K562 (cell line): ENCODE measurements around the gene C4orf51. TPM values are rescaled to one million over a fixed set of nuclear protein-coding genes. Genes with fewer than 3 reads are reported as not detected.

Experiments
- L3MBTL2 ChIP-seq: fragments of 450-650 bp; IDR thresholded peaks from 2 replicates; pipeline ENCODE4 v1.6.1; 2016; ENCODE audit warnings: mild to moderate bottlenecking, moderate library complexity
- polyA plus RNA-seq, 8 experiments: library from polyadenylated mRNA; depleted of rRNA in 4 of 8; stranded (reverse) in 5 of 8; unstranded in 3 of 8; fragments of >200 nt; fragmentation: Nextera tagmentation in 2 of 8; fragmentation: Illumina TruSeq in 1 of 8; extraction: Ambion mirVana in 2 of 8; extraction: Trizol in 1 of 8; gene quantifications; 2 replicates each; pipeline versions ENCODE4 v1.2.1 to v1.2.3, GENCODE V29; 2011 to 2014; ENCODE audit warnings: inconsistent platforms in 1 of 8, missing spikeins in 1 of 8
- total RNA-seq, 7 experiments: library from RNA; depleted of rRNA in 6 of 7; stranded (reverse); fragments of >200 nt in 6 of 7; fragmentation: Illumina TruSeq in 2 of 7; extraction: Trizol in 2 of 7; gene quantifications; 2 replicates each; pipeline versions ENCODE4 v1.2.1 to v1.2.3, GENCODE V29; 2011 to 2021; ENCODE audit warnings: low replicate concordance in 1 of 7
- TF ChIP-seq, protein P1 (sequence below), 2 experiments: fragments of 450-650 bp in 1 of 2; sonication (generic) in 1 of 2; formaldehyde crosslinking in 1 of 2; IDR thresholded peaks; 2 replicates each; pipeline versions ENCODE4 v1.7.1 to v1.9.0; 2016 to 2022; ENCODE audit warnings: inconsistent platforms in 1 of 2, mild to moderate bottlenecking in 1 of 2, missing genetic modification reagents in 1 of 2

C4orf51 gene
- total and polyA plus RNA-seq, 9 of the 15 experiments (the other 6 are each of a cell fraction or from before 2014, with no cell fraction given) = not detected

DNA sequence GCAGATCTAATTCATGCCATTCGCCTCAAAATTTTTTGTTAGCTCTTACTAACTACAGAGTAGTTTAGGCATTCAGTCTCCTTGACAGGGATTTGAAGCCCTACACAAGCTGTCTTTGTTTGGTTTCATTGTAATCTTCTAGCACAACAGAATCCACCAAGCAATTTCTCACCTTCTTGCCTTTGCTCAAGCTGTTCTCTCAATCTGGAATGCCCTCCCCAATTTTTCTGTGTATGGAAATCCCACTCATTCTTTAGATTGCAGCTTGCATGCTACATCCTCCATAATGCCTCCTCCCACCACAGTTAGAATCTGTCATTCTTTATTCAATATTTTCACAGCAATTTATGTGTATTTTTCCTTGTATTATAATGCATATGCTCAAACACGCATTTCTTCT, 63.7 kb downstream of the C4orf51 start (continued):
- TF ChIP-seq, protein P1, sequence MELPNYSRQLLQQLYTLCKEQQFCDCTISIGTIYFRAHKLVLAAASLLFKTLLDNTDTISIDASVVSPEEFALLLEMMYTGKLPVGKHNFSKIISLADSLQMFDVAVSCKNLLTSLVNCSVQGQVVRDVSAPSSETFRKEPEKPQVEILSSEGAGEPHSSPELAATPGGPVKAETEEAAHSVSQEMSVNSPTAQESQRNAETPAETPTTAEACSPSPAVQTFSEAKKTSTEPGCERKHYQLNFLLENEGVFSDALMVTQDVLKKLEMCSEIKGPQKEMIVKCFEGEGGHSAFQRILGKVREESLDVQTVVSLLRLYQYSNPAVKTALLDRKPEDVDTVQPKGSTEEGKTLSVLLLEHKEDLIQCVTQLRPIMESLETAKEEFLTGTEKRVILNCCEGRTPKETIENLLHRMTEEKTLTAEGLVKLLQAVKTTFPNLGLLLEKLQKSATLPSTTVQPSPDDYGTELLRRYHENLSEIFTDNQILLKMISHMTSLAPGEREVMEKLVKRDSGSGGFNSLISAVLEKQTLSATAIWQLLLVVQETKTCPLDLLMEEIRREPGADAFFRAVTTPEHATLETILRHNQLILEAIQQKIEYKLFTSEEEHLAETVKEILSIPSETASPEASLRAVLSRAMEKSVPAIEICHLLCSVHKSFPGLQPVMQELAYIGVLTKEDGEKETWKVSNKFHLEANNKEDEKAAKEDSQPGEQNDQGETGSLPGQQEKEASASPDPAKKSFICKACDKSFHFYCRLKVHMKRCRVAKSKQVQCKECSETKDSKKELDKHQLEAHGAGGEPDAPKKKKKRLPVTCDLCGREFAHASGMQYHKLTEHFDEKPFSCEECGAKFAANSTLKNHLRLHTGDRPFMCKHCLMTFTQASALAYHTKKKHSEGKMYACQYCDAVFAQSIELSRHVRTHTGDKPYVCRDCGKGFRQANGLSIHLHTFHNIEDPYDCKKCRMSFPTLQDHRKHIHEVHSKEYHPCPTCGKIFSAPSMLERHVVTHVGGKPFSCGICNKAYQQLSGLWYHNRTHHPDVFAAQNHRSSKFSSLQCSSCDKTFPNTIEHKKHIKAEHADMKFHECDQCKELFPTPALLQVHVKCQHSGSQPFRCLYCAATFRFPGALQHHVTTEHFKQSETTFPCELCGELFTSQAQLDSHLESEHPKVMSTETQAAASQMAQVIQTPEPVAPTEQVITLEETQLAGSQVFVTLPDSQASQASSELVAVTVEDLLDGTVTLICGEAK (IDR thresholded peaks at IDR 0.05) = no peak
- TF ChIP-seq, protein P1 (CRISPR knock-in tag; IDR thresholded peaks at IDR 0.05) = no peak
- TF ChIP-seq L3MBTL2 = no peak
